DND-41 (cell line): Measurements from ENCODE around the gene PHKA1.
"Not testable (repeated sequence)": the region's sequence is repeated elsewhere in the genome, so short reads cannot be mapped to it uniquely, and the experiment has no call there.

ENCODE experiments used
- ATAC-seq: fragments of 200-7000 bp; cut with Tn5 transposase; 3 replicates; pipeline ENCODE4 v1.9.1; 2021; ENCODE audit warnings: low read depth; ENCODE audit not compliant: insufficient read depth
- DNase-seq: peaks from one replicate; pipeline ENCODE4 v3.0.0-alpha.2; 2020
- H2AFZ ChIP-seq: 2 replicates; pipeline ENCODE4 v1.6.0; 2012; ENCODE audit warnings: low read depth, low read length
- H3K27ac ChIP-seq: 2 replicates; pipeline ENCODE4 v1.5.1; 2012; ENCODE audit warnings: low read length, inconsistent platforms
- H3K27me3 ChIP-seq: fragments of 200-600 bp; sonication (generic); 2 replicates; pipeline ENCODE4 v1.6.0; 2012; ENCODE audit warnings: low read length, mild to moderate bottlenecking, inconsistent platforms; ENCODE audit not compliant: insufficient read depth, poor library complexity
- H3K36me3 ChIP-seq: 2 replicates; pipeline ENCODE4 v1.5.1; 2012; ENCODE audit warnings: low read length, inconsistent platforms; ENCODE audit not compliant: insufficient read depth
- H3K4me1 ChIP-seq: 2 replicates; pipeline ENCODE4 v1.5.1; 2012; ENCODE audit warnings: mild to moderate bottlenecking, low read length; ENCODE audit not compliant: insufficient read depth
- H3K4me2 ChIP-seq: 2 replicates; pipeline ENCODE4 v1.6.0; 2012; ENCODE audit warnings: mild to moderate bottlenecking, moderate library complexity, low read length, inconsistent platforms; ENCODE audit not compliant: insufficient read depth
- H3K4me3 ChIP-seq, 2 experiments: fragments of 200-600 bp in 1 of 2; shearing (Covaris generic) in 1 of 2; 2 replicates each; pipeline ENCODE4 v1.5.1; 2012 to 2016; ENCODE audit warnings: inconsistent platforms in 2 of 2, low read length in 2 of 2, mild to moderate bottlenecking in 2 of 2, low read depth in 1 of 2, moderate library complexity in 1 of 2
- H3K79me2 ChIP-seq: 2 replicates; pipeline ENCODE4 v1.6.0; 2012; ENCODE audit warnings: low read length, inconsistent platforms; ENCODE audit not compliant: insufficient read depth
- H3K9ac ChIP-seq: 2 replicates; pipeline ENCODE4 v1.6.0; 2012; ENCODE audit warnings: low read depth, mild to moderate bottlenecking, inconsistent platforms, low read length, moderate library complexity
- H3K9me3 ChIP-seq: 2 replicates; pipeline ENCODE4 v1.5.1; 2012; ENCODE audit warnings: low read length, moderate library complexity, mild to moderate bottlenecking, inconsistent platforms; ENCODE audit not compliant: insufficient read depth, severe bottlenecking
- H4K20me1 ChIP-seq: 2 replicates; pipeline ENCODE4 v1.6.0; 2012; ENCODE audit warnings: low read length; ENCODE audit not compliant: insufficient read depth
- EZH2 ChIP-seq: IDR thresholded peaks from 3 replicates; pipeline ENCODE4 v1.6.1; 2012; ENCODE audit warnings: borderline replicate concordance, low read depth, mild to moderate bottlenecking, moderate library complexity, low read length, inconsistent platforms; ENCODE audit not compliant: severe bottlenecking
- TF ChIP-seq, protein P1 (sequence below): IDR thresholded peaks from 2 replicates; pipeline ENCODE4 v1.5.1; 2012; ENCODE audit warnings: borderline replicate concordance, low read length, moderate library complexity, mild to moderate bottlenecking; ENCODE audit not compliant: poor library complexity, severe bottlenecking; ENCODE audit errors: extremely low read depth

Gene PHKA1

DNA sequence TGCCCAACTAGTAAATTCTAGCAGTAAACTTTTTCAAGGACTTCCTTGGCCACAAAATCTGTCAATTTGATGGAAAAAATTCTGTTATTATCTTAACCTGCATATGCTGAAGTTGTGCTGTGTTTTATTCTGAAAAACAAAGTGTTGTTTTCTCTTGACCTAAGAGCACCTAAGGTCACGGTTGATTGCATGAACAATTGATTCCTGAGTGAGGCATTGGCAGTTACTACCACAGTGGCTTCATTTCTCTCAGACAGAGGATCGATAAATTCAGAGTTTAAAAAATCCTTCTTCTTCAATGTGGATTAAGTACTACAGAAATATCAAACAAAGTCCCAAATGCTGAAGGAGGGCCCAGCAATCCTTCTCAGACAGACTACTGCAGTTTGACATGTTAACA, 147.7 kb downstream of the PHKA1 start:
- Histone ChIP-seq H3K79me2 (no peaks in the 10 kb centered on the region), H2AFZ (no peak overlapping the region), H3K27ac (no peak overlapping the region), H3K4me2 (no peak overlapping the region), H3K9me3 (no peaks in the 10 kb centered on the region), H3K4me1 (peaks cover 2% of the 10 kb centered on the region; the same call in 1 of the 2 replicates), H4K20me1 (no peaks in the 10 kb centered on the region), H3K4me3 (no peak overlapping the region), H3K27me3 (no peaks in the 10 kb centered on the region), H3K9ac (no peak overlapping the region), H3K36me3 (peaks cover 28% of the 10 kb centered on the region)
- no peak for ATAC-seq
- TF ChIP-seq, protein P1, sequence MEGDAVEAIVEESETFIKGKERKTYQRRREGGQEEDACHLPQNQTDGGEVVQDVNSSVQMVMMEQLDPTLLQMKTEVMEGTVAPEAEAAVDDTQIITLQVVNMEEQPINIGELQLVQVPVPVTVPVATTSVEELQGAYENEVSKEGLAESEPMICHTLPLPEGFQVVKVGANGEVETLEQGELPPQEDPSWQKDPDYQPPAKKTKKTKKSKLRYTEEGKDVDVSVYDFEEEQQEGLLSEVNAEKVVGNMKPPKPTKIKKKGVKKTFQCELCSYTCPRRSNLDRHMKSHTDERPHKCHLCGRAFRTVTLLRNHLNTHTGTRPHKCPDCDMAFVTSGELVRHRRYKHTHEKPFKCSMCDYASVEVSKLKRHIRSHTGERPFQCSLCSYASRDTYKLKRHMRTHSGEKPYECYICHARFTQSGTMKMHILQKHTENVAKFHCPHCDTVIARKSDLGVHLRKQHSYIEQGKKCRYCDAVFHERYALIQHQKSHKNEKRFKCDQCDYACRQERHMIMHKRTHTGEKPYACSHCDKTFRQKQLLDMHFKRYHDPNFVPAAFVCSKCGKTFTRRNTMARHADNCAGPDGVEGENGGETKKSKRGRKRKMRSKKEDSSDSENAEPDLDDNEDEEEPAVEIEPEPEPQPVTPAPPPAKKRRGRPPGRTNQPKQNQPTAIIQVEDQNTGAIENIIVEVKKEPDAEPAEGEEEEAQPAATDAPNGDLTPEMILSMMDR, result no peak
- TF ChIP-seq EZH2, result no peak
- no peak for DNase-seq

DNA sequence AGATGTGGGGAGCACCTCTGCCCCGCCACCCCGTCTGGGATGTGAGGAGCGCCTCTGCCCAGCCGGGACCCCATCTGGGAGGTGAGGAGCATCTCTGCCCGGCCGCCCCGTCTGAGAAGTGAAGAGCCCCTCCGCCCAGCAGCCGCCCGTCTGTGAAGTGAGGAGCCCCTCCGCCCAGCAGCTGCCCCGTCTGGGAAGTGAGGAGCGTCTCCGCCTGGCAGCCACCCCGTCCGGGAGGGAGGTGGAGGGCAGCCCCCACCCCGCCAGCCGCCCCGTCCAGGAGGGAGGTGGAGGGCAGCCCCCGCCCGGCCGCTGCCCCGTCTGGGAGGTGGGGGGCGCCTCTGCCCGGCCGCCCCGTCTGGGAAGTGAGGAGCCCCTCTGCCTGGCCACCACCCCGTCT, 154.5 kb downstream of the PHKA1 start:
- not testable (repeated sequence) for H3K9ac ChIP-seq, H3K4me3 ChIP-seq, H3K79me2 ChIP-seq, H4K20me1 ChIP-seq, H2AFZ ChIP-seq, H3K27ac ChIP-seq, H3K9me3 ChIP-seq, H3K27me3 ChIP-seq, H3K4me2 ChIP-seq, H3K36me3 ChIP-seq, H3K4me1 ChIP-seq, ATAC-seq, DNase-seq

DNA sequence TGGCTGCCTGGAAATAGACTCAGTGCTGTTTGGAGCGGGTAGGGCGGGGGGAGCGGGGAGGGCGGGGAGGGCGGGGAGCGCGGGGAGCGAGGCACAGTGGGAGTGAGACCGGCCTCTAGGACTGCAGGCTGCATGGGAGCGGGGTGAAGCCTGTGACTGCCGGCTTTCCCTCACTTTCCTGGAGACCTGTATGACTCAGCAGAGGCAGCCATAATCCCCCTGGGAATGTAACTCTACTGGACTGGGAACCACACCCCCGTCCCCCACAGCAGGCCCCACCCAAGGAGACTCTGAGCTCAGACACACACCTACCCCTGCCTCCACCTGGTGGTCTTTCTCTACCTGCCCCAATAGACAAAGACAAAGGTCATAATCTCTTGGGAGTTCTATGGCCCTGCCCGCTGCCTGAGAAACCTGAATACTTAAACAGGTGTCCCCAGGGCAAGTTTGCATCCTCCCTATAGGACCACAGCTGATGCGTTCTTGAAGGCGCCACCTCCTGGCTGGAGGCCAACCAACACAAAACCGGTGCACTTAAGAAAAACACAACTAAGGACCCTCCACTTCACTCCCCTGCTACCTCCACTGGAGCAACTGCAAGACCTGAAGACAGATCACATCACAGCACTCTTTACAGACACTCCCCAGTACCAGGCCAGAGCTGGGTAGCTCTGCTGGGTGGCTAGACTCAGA, 159.5 kb downstream of the PHKA1 start:
- Histone ChIP-seq H3K36me3 (peaks cover 2% of the 10 kb centered on the region; the same call in 1 of the 2 replicates), H3K79me2 (no peaks in the 10 kb centered on the region), H2AFZ (no peak overlapping the region), H3K9ac (no peak overlapping the region), H3K27me3 (no peaks in the 10 kb centered on the region), H3K9me3 (no peaks in the 10 kb centered on the region), H3K27ac (no peak overlapping the region), H3K4me1 (no peaks in the 10 kb centered on the region), H3K4me2 (no peak overlapping the region), H4K20me1 (no peaks in the 10 kb centered on the region), H3K4me3 (no peak overlapping the region)
- DNase-seq (no peak), ATAC-seq (no peak)
- TF ChIP-seq, protein P1, result peak; percentile 20
- TF ChIP-seq EZH2, result no peak

DNA sequence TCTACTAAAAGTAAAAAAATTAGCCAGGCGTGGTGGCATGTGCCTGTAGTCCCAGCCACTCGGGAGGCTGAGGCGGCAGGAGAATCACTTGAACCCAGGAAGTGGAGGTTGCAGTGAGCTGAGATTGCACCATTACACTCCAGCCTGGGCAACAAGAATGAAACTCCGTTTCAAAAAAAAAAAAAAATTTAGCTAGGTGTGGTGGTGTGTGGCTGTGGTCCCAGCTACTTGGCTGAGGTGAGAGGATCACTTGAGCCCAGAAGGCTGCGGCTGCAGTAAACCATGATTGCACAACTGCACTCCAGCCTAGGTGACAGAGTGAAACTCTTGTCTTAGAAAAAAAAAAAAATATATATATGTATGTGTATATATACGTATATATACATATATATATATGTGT, 161.7 kb downstream of the PHKA1 start:
- H4K20me1 ChIP-seq, H3K27ac ChIP-seq, H3K4me1 ChIP-seq, H3K9me3 ChIP-seq, H3K79me2 ChIP-seq, DNase-seq, H3K4me2 ChIP-seq, H3K36me3 ChIP-seq, H2AFZ ChIP-seq, H3K27me3 ChIP-seq, H3K4me3 ChIP-seq, H3K9ac ChIP-seq, ATAC-seq: not testable (repeated sequence)
